GM18502 (cell line): ENCODE data around the gene RHCE.
"Not testable (repeated sequence)": the region's sequence is repeated elsewhere in the genome, so short reads cannot be mapped to it uniquely, and the experiment has no call there.

ENCODE experiments used
- ATAC-seq: cut with Tn5 transposase; IDR thresholded peaks from one replicate; pipeline ENCODE4 v1.9.1; 2021; ENCODE audit warnings: mild to moderate bottlenecking; ENCODE audit not compliant: unreplicated experiment, poor library complexity

Gene RHCE

GRCh38 chr1:25405731-25406305 is 14.8 kb downstream of the RHCE start:
- not testable (repeated sequence) for ATAC-seq

DNA sequence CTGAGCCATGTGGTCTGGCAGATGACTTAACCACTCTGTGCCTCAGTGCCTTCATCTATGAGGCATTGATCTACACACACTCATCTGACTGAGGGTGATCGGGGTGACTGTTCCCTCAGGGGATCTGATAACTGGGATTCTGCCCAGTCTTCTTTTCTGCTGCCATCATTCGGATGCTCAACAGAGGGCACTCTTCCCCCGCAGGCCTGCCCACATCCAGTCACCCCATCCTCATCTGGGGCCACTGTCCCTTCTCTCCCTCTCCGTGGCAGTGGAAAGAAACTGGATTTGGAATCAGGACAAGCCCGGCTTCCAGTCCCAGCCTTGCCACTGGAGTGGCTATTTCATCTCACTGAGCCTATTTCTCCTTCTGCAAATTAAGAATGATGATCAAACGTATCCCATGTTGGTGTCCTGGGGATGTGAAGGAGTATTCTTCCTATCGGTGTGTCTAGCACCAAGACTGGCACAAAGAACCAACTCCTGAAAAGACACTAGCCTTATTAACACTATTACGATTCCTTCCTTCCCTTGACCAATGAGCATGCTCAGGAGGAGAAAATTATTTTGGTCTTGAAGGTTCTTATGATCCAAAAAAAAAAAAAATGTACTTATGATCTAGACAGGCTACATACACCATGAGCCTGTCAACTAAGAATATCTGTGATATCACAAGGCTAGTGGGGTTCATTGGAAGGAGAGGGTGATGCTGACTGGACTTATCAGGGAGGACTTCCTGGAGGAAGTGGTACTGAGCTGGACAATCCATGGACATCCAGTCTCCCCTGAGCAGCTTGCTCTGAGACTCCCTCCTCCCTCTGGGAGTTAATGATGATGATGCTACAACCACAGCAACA is 17.4 kb downstream of the RHCE start:
- ATAC-seq = not testable (repeated sequence)

DNA sequence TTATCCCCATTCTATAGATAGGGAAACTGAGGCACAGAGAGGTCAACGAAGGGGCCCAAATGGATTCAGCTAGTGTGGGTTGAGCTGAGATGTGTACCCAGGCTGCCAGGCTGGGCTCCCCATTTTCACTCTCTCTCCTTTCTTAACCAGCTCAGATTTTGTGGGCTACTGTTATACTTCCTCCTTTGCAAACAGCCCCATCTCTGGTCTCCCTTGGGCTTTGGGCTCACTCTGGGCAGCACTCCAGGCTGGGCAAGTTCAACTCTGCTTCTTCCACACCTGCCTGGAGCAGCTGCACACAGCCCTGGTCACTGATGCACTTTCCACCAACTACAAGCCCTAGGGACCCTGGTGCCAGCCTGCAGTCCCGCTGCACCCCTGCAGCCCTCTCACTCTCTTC is 22.5 kb downstream of the RHCE start:
- not testable (repeated sequence) for ATAC-seq

- ATAC-seq = not testable (repeated sequence)
Measured at GRCh38 chr1:25397549-25397948, 23.1 kb downstream of the RHCE start.

DNA sequence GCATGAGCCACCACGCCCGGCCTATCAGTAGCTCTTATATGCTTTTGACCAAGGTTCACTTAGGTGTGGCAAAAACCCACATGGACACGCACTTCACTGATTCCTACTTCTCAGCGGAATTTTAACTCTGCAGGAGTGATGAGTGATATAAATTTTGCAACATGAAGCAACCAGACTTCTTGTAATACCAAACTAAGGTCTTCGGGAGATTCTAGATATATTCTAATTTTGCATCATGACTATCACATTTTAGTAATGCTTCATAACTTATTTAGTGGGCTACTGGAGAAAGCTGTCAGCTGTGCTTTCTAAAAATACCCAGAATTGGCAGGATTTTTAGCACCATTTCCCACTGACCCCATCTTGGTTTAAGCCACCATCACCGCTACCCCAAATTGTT is 27.8 kb downstream of the RHCE start:
- ATAC-seq = no peak

GRCh38 chr1:25389721-25390120 is 30.9 kb downstream of the RHCE start:
- not testable (repeated sequence) for ATAC-seq

DNA sequence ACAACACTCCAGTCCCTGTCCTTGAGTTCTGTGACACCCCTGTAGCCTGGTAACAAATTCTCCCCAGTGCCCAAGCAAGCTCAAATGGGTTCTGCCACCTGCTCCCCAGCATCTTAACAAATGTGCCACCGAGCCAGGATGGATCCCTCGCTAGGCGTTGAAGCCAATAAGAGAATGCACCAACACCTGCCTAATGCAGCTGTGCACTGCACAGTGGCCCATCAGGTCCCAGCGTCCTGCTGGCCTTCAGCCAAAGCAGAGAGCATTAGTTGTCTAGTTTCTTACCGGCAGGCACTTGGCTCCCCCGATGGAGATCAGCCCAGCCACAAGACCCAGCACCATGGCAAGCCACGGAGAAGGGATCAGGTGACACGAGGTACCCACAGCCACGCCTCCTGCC is 31.9 kb downstream of the RHCE start:
- ATAC-seq = not testable (repeated sequence)

- not testable (repeated sequence) for ATAC-seq
Measured at GRCh38 chr1:25387096-25387495, 33.5 kb downstream of the RHCE start.

GRCh38 chr1:25383875-25384274 is 36.8 kb downstream of the RHCE start:
- ATAC-seq = not testable (repeated sequence)

DNA sequence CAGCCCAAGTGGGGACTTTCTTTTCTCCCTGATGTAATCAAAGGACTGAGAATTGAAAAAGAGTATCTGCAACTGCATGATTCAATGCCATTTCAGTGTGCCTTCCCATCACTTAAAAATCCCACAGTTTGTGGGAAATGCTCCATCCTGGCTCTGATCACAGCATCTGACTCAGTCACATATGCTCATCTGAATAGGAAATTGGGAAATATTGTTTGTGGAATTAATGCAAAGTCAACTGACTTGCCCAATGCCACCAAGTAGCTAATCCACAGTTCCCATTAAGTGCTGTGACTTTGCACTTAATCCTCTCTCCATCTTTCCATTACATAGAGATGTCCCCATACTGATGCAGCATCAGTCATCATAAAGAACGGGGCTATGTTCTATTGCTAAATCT is 37.5 kb downstream of the RHCE start:
- not testable (repeated sequence) for ATAC-seq

GRCh38 chr1:25382543-25382942 is 38.1 kb downstream of the RHCE start:
- not testable (repeated sequence) for ATAC-seq

DNA sequence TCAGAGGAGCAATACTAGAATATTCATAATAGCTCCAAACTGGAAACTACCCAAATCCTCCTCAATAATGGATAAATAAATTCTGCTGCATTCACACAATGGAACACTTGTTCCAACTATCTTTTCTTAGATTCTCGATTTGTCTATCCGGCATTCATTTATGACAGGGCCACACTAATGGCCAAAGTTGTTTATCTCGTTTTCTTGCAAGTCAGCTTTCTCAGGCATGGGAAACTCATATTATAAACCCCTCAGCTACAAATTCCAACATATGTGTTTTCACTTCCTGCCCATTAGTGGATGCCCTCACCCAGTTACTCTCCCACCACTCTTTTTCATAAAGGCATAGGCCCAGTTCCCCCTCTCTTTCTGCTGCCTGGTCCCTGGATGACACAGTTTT is 42.3 kb downstream of the RHCE start:
- ATAC-seq = not testable (repeated sequence)

DNA sequence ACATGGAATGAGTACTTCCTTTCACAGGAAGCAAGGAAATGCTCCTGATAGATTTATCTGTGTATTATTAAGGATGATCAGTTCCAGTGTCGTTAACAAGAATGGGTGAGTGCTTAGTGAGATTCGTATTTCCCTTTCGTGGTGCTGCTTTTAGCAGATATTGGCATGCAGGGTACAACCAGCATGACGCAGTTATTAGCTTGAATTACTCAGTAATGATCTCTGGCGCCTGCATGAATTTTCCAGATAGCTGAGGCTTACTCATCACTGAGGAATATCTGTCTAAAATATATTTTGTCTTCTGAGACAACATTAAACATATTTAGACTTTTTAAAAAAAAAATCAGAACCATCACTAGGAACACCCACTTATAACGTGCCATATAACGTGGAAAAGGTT is 48.9 kb downstream of the RHCE start:
- not testable (repeated sequence) for ATAC-seq

- not testable (repeated sequence) for ATAC-seq
Measured at GRCh38 chr1:25369691-25370271, 50.8 kb downstream of the RHCE start.

- no peak for ATAC-seq
Measured at GRCh38 chr1:25369241-25369640, 51.4 kb downstream of the RHCE start.

DNA sequence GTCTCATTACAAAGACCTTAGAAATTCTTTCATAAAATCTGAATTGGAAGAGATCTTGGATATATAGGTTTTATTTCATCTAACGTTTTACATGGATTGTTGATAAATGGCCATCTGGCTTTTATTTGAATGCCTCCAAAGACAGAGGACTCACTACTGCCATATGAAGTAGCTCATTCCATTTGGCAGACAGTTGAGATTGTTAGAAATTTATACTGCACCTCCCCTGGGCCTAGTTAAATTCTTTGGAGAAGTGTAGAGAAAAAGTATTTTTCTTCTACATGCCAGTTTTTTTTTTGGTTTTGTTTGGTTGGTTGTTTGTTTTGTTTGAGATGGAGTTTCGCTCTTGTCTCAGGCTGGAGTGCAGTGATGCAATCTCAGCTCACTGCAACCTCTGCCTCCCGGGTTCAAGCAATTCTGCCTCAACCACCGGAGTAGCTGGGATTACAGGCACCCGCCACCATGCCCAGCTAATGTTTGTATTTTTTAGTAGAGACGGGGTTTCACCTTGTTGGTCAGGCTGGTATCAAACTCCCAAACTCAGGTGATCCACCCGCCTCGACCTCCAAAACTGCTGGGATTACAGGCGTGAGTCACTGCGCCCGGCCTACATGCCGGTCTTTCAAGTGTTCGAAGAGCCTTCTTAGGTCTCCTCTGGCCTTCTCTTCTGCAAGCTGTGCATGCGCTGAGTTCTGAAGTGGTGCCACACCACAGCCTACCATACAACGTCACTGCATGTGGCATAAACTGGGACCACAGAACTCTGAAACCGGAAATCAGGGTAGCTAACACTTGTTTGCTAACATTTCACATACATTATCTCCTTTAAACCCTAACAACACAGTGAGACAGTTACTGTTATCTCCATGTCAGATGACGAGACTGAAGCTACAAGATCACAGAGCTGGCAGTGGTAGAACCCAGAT is 57.7 kb downstream of the RHCE start:
- ATAC-seq = not testable (repeated sequence)

- no peak for ATAC-seq
Measured at GRCh38 chr1:25361901-25362300, 58.7 kb downstream of the RHCE start.

DNA sequence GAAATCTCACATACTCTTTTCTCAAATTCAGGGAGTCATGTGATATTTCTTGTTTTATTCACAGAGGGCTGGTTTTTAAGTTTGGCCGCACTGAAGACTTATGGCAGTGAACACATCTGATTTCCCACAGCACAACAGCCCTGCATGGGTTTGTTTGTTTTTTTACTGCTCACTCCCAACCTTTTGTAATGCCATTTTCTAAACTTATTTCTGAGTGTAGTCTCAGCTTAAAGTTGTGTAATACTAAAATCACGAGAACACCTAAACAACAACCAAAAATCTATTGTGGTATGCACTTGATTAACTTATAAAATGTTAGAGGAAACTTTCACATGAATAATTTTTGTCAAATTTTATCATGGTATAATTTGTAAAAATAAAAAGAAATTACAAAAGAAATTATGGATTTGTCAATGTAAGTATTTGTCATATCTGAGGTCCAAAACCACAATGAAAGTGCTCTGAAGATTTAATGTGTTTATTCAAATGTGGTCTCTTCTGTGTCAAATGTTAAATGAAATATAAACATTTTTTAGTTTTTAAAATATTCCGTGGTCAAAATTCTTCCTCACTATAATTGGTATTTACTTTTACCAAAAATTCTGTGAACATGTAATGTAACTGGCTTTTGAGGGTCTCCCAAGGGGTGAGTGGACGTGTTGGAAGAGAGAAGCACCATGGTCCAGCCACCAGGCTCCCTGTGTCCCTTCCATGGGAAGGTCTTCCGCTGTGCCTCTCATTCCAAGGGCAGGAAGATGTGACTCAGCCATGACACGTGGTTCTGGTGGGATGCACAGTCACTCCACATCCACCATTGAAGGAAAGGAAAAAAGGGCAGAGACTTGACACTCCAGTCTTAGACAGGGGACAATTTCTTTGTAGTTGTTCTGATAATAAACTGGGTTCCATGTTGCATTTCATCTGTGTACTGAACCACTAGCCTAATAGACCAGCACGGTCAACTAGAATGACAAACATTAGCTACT is 59.7 kb downstream of the RHCE start:
- no peak for ATAC-seq

GRCh38 chr1:25356848-25357247 is 63.8 kb downstream of the RHCE start:
- no peak for ATAC-seq
